Mesenchymal stem cell (in vitro differentiated cells and primary cell): ENCODE measurements around the gene XPO6. TPM values are rescaled to one million over a fixed set of nuclear protein-coding genes. Genes with fewer than 3 reads are reported as not detected.

ENCODE experiments used
- DNase-seq: peaks from one replicate; pipeline ENCODE4 v3.0.0-alpha.2; 2013
- H2AFZ ChIP-seq: one replicate; pipeline ENCODE4 v1.6.1; 2013; ENCODE audit warnings: low read depth, mild to moderate bottlenecking, control low read depth, inconsistent platforms, low read length, moderate library complexity
- H2AK5ac ChIP-seq: 2 replicates; pipeline ENCODE4 v1.6.1; 2013; ENCODE audit warnings: low read length, moderate library complexity, mild to moderate bottlenecking, inconsistent platforms; ENCODE audit not compliant: severe bottlenecking
- H2BK120ac ChIP-seq: one replicate; pipeline ENCODE4 v1.6.1; 2013; ENCODE audit warnings: low read depth, mild to moderate bottlenecking, inconsistent platforms, low read length, moderate library complexity
- H2BK12ac ChIP-seq, 2 experiments: one replicate each; pipeline ENCODE4 v1.6.1; 2013; ENCODE audit warnings: inconsistent platforms in 2 of 2, low read length in 2 of 2, mild to moderate bottlenecking in 2 of 2, moderate library complexity in 2 of 2, control low read depth in 1 of 2
- H2BK15ac ChIP-seq: one replicate; pipeline ENCODE4 v1.6.1; 2013; ENCODE audit warnings: mild to moderate bottlenecking, low read depth, inconsistent platforms; ENCODE audit not compliant: poor library complexity, severe bottlenecking
- H2BK5ac ChIP-seq: 2 replicates; pipeline ENCODE4 v1.6.1; 2013; ENCODE audit warnings: low read depth, mild to moderate bottlenecking, low read length, control low read depth, inconsistent platforms; ENCODE audit not compliant: poor library complexity, severe bottlenecking
- H3K14ac ChIP-seq, 2 experiments: one replicate each; pipeline ENCODE4 v1.6.1; 2013; ENCODE audit warnings: inconsistent platforms in 2 of 2, low read length in 2 of 2, control low read depth in 1 of 2, mild to moderate bottlenecking in 1 of 2, moderate library complexity in 1 of 2
- H3K18ac ChIP-seq, 2 experiments: one replicate each; pipeline ENCODE4 v1.6.1; 2013; ENCODE audit warnings: inconsistent platforms in 2 of 2, low read length in 2 of 2, control low read depth in 1 of 2, low read depth in 1 of 2, mild to moderate bottlenecking in 1 of 2
- H3K23ac ChIP-seq, 2 experiments: one replicate each; pipeline ENCODE4 v1.6.1; 2013; ENCODE audit warnings: inconsistent platforms in 2 of 2, low read length in 2 of 2, mild to moderate bottlenecking in 2 of 2, moderate library complexity in 2 of 2, control low read depth in 1 of 2
- H3K27ac ChIP-seq: 2 replicates; pipeline ENCODE4 v1.5.1; 2013; ENCODE audit warnings: mild to moderate bottlenecking, moderate library complexity, low read length, control low read depth, inconsistent platforms; ENCODE audit not compliant: poor library complexity, severe bottlenecking
- H3K27me3 ChIP-seq, 2 experiments: 2 replicates each; pipeline versions ENCODE4 v1.6.1 to v1.7.0; 2013; ENCODE audit warnings: low read length in 2 of 2, mild to moderate bottlenecking in 2 of 2, moderate library complexity in 2 of 2, control low read depth in 1 of 2, inconsistent platforms in 1 of 2; ENCODE audit not compliant: control insufficient read depth in 1 of 2, insufficient read depth in 1 of 2
- H3K36me3 ChIP-seq, 2 experiments: 2 replicates each; pipeline versions ENCODE4 v1.6.1 to v1.7.0; 2013; ENCODE audit warnings: low read length in 2 of 2, control low read depth in 1 of 2, inconsistent platforms in 1 of 2, low read depth in 1 of 2, mild to moderate bottlenecking in 1 of 2; ENCODE audit not compliant: insufficient read depth in 2 of 2, control insufficient read depth in 1 of 2
- H3K4ac ChIP-seq, 2 experiments: one replicate each; pipeline ENCODE4 v1.6.1; 2013; ENCODE audit warnings: inconsistent platforms in 2 of 2, low read length in 2 of 2, mild to moderate bottlenecking in 2 of 2, moderate library complexity in 2 of 2, control low read depth in 1 of 2, low read depth in 1 of 2
- H3K4me1 ChIP-seq: 2 replicates; pipeline ENCODE4 v1.6.1; 2013; ENCODE audit warnings: low read depth, low read length, control low read depth; ENCODE audit not compliant: control insufficient read depth, insufficient read depth
- H3K4me2 ChIP-seq: 2 replicates; pipeline ENCODE4 v1.6.1; 2013; ENCODE audit warnings: low read length, mild to moderate bottlenecking, inconsistent platforms; ENCODE audit not compliant: poor library complexity, severe bottlenecking
- H3K4me3 ChIP-seq, 2 experiments: 2 replicates each; pipeline versions ENCODE4 v1.5.1 to v1.7.0; 2013; ENCODE audit warnings: low read length in 2 of 2, mild to moderate bottlenecking in 2 of 2, control low read depth in 1 of 2, low read depth in 1 of 2; ENCODE audit not compliant: insufficient read depth in 1 of 2
- H3K79me1 ChIP-seq: replicated peaks from 2 replicates; pipeline ENCODE4 v1.6.1; 2013; ENCODE audit warnings: mild to moderate bottlenecking, control low read depth, low read length, inconsistent platforms; ENCODE audit not compliant: poor library complexity, severe bottlenecking
- H3K9ac ChIP-seq: 2 replicates; pipeline ENCODE4 v1.7.0; 2013; ENCODE audit warnings: mild to moderate bottlenecking, low read length, moderate library complexity
- H3K9me3 ChIP-seq: 2 replicates; pipeline ENCODE4 v1.7.0; 2013; ENCODE audit warnings: mild to moderate bottlenecking, low read length; ENCODE audit not compliant: control insufficient read depth
- H4K8ac ChIP-seq: one replicate; pipeline ENCODE4 v1.6.1; 2013; ENCODE audit warnings: inconsistent platforms, mild to moderate bottlenecking, low read length, moderate library complexity
- H4K91ac ChIP-seq: one replicate; pipeline ENCODE4 v1.6.1; 2013; ENCODE audit warnings: mild to moderate bottlenecking, low read length, inconsistent platforms
- WGBS: methylation state at CpG from one replicate; pipeline ENCODE4 v1.1.7; 2013; ENCODE audit warnings: mixed read lengths; 5-methylcytosine and 5-hydroxymethylcytosine counted together
- small RNA-seq: library from polyadenylated mRNA; stranded (forward); fragments of <200 nt; extraction: miRNeasy Mini kit (QIAGEN cat#:217004); gene quantifications from one replicate; pipeline ENCODE3, GENCODE V24; 2013; ENCODE audit warnings: low read depth

XPO6 gene

GRCh38 chr16:28053461-28053860, 158.3 kb downstream of the XPO6 start:
- Histone ChIP-seq H3K4me1 (peaks cover 3% of the 10 kb centered on the region), H3K4me3 (no peak overlapping the region), H2BK120ac (no peak overlapping the region), H3K14ac (no peak overlapping the region), H2AK5ac (no peak overlapping the region), H4K91ac (no peak overlapping the region), H3K4ac (no peak overlapping the region), H4K8ac (no peak overlapping the region), H3K9ac (no peak overlapping the region), H2BK12ac (no peak overlapping the region), H3K9me3 (peaks cover 11% of the 10 kb centered on the region), H3K79me1 (no peaks in the 10 kb centered on the region), H2BK5ac (no peak overlapping the region), H3K36me3 (no peaks in the 10 kb centered on the region), H3K27me3 (peaks cover 42 to 71% of the 10 kb centered on the region in 2 experiments), H3K18ac (no peak overlapping the region), H3K27ac (no peak overlapping the region), H3K4me2 (no peak overlapping the region), H3K23ac (no peak overlapping the region), H2AFZ (no peak overlapping the region), H2BK15ac (no peak overlapping the region)
- DNase-seq = no peak
- 54% methylated on average over 15 of the region's 15 CpGs for WGBS

GRCh38 chr16:28052274-28053128, 159.3 kb downstream of the XPO6 start:
- Histone ChIP-seq H2BK12ac (no peak overlapping the region), H3K4ac (no peak overlapping the region), H4K91ac (no peak overlapping the region), H3K14ac (no peak overlapping the region), H2BK5ac (no peak overlapping the region), H3K79me1 (no peaks in the 10 kb centered on the region), H2BK15ac (no peak overlapping the region), H3K4me2 (no peak overlapping the region), H3K9me3 (peaks cover 11% of the 10 kb centered on the region), H3K18ac (no peak overlapping the region), H3K9ac (no peak overlapping the region), H2AFZ (no peak overlapping the region), H4K8ac (no peak overlapping the region), H3K4me3 (no peak overlapping the region), H3K36me3 (no peaks in the 10 kb centered on the region), H2AK5ac (no peak overlapping the region), H3K27me3 (peaks cover 33 to 61% of the 10 kb centered on the region in 2 experiments), H3K27ac (no peak overlapping the region), H2BK120ac (no peak overlapping the region), H3K23ac (no peak overlapping the region), H3K4me1 (peaks cover under 1% of the 10 kb centered on the region)
- no peak for DNase-seq
- WGBS = 78% methylated on average over 5 of the region's 8 CpGs

- no peak for DNase-seq
- no peak overlapping the region for H2BK15ac ChIP-seq
- no peak overlapping the region for H3K18ac ChIP-seq
- no peak overlapping the region for H2AFZ ChIP-seq
- H3K4me3 ChIP-seq = no peak overlapping the region
- 71% methylated on average over 7 of the region's 7 CpGs for WGBS
- no peak overlapping the region for H2BK12ac ChIP-seq
- no peak overlapping the region for H3K4me2 ChIP-seq
- H3K36me3 ChIP-seq = no peaks in the 10 kb centered on the region
- no peak overlapping the region for H2BK5ac ChIP-seq
- H2BK120ac ChIP-seq = no peak overlapping the region
- H3K27ac ChIP-seq = no peak overlapping the region
- no peak overlapping the region for H3K4ac ChIP-seq
- no peaks in the 10 kb centered on the region for H3K4me1 ChIP-seq
- no peak overlapping the region for H3K23ac ChIP-seq
- H4K91ac ChIP-seq = no peak overlapping the region
- H4K8ac ChIP-seq = no peak overlapping the region
- no peak overlapping the region for H2AK5ac ChIP-seq
- H3K9me3 ChIP-seq = peaks cover 11% of the 10 kb centered on the region
- H3K14ac ChIP-seq = peak overlapping the region in 1 of 2 experiments; percentile 93
- H3K27me3 ChIP-seq = peaks cover 26 to 52% of the 10 kb centered on the region in 2 experiments
- H3K9ac ChIP-seq = no peak overlapping the region
- no peaks in the 10 kb centered on the region for H3K79me1 ChIP-seq
Observed at GRCh38 chr16:28051486-28051885, 160.3 kb downstream of the XPO6 start.

Small RNA genes within 50 kb of the gene (small RNA-seq; reads per million reads assigned to genes)
- gene RF00402 = not detected
- not detected for gene RNY1P10
